ENCODE results near the gene HS6ST3. TPM values are rescaled to one million over a fixed set of nuclear protein-coding genes. Genes with fewer than 3 reads are reported as not detected.

HS6ST3 gene
- total RNA-seq, 2 donors from 2014 or later = 0.02 to 0.13 TPM

DNA sequence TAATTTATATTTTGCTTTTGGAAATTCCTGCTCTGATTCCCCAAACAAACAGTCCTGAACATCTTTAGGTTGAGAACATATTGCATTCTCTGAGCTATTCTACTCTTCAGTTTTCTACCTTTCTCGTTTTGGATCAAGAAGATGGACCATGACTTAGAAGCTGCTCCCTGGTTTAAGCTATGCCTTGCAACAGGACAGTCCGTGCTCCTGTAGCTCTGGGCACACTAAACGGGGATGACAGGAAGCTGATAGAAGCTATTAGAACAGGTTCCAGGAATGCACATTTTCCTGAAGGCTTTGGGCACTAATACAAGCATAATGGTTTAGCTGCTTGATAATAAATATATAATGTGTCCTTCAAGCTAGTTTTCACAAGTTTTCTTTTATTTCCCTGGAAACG lies 385.2 kb downstream of the HS6ST3 start:
- no peak overlapping the region for H3K27ac ChIP-seq
- intact Hi-C loops (cut with DNase I) = no loop called here
- TF ChIP-seq, protein P1, sequence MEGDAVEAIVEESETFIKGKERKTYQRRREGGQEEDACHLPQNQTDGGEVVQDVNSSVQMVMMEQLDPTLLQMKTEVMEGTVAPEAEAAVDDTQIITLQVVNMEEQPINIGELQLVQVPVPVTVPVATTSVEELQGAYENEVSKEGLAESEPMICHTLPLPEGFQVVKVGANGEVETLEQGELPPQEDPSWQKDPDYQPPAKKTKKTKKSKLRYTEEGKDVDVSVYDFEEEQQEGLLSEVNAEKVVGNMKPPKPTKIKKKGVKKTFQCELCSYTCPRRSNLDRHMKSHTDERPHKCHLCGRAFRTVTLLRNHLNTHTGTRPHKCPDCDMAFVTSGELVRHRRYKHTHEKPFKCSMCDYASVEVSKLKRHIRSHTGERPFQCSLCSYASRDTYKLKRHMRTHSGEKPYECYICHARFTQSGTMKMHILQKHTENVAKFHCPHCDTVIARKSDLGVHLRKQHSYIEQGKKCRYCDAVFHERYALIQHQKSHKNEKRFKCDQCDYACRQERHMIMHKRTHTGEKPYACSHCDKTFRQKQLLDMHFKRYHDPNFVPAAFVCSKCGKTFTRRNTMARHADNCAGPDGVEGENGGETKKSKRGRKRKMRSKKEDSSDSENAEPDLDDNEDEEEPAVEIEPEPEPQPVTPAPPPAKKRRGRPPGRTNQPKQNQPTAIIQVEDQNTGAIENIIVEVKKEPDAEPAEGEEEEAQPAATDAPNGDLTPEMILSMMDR (IDR thresholded peaks at IDR 0.05) = no peak
- H3K4me1 ChIP-seq = no peaks in the 10 kb centered on the region
- H3K9ac ChIP-seq (ENCODE audit: low read depth in 2 of 2, low read length in 2 of 2) = no peak overlapping the region
- no peak overlapping the region for H3K4me3 ChIP-seq
- H3K9me3 ChIP-seq = no peaks in the 10 kb centered on the region
- H3K27me3 ChIP-seq = no peaks in the 10 kb centered on the region
- no peaks in the 10 kb centered on the region for H3K36me3 ChIP-seq
- DNase-seq = no peak

DNA sequence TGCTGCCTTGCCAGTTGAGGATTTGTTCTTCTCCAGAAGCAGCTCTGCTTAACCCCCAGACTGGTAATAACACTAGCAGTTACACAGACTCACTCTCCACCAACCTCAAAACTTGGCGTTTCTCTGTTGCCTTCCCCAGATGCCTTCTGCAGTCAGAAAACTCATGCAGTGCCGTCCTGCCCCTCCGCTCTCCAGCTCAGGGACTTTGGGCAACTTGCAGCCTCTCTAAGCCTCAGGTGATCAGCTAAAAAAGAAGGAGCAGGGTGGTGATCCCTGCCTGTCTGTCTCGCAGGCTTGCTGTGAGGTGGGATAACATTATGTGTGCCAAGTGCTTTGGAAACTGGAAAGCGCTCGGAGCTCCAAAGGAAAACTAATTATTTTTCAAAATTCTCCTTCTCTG lies 391.6 kb downstream of the HS6ST3 start:
- no peaks in the 10 kb centered on the region for H3K4me1 ChIP-seq
- no peak for DNase-seq
- H3K36me3 ChIP-seq = no peaks in the 10 kb centered on the region
- no peak overlapping the region for H3K4me3 ChIP-seq
- intact Hi-C loops (cut with DNase I) = no loop called here
- no peaks in the 10 kb centered on the region for H3K9me3 ChIP-seq
- no peak overlapping the region for H3K27ac ChIP-seq
- no peak overlapping the region for H3K9ac ChIP-seq (ENCODE audit: low read depth in 2 of 2, low read length in 2 of 2)
- no peaks in the 10 kb centered on the region for H3K27me3 ChIP-seq
- TF ChIP-seq, protein P1 (IDR thresholded peaks at IDR 0.05) = no peak

DNA sequence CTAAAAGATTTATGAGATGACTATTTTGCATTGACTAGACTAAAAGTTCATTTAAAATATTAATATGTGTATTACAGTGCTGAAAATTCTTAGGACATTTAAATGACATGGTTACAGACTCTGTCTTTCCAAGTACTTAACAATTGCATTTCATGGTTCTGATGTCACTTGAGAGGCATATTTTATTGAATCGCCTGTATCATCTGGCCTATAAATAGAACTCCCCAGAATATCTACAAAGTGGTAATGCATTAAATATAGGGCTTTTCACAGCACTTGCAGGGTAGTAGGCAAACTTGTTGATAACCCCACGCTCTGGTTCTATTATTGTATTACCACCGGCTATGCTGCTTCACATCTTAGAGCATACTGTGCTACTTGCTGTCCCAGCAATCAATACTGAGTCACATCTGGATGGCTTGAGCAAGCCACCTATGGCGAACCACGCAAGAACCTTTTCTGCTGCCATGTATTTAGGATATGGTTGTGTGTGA lies 400.6 kb downstream of the HS6ST3 start:
- no peak for DNase-seq
- H3K27ac ChIP-seq = no peak overlapping the region

DNA sequence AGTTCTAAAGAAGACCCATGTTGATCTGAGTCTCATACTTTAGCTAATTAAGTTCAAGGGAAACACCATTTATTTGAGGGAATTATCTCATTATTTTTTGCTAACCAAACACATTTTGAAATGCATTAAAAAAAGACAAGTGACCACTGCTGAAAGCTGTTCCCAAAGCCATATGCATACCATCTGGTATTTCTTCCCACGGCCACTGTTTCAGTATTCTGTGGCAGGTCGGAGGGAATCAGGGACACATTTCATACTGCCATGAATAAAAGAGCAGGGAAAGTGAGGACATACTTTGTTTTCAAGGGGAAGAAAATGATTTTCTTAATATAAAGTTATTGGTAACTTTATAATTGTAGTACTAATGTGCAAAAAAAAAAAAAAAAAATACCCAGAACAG lies 401.2 kb downstream of the HS6ST3 start:
- H3K4me1 ChIP-seq = no peaks in the 10 kb centered on the region
- intact Hi-C loops (cut with DNase I) = no loop called here
- no peak overlapping the region for H3K9ac ChIP-seq (ENCODE audit: low read depth in 2 of 2, low read length in 2 of 2)
- H3K27me3 ChIP-seq = no peaks in the 10 kb centered on the region
- no peak overlapping the region for H3K4me3 ChIP-seq
- no peaks in the 10 kb centered on the region for H3K9me3 ChIP-seq
- H3K36me3 ChIP-seq = no peaks in the 10 kb centered on the region
- TF ChIP-seq, protein P1 (IDR thresholded peaks at IDR 0.05) = no peak
- no peak overlapping the region for H3K27ac ChIP-seq
- DNase-seq = no peak

More for the DNA sequence above, 400.6 kb downstream of the HS6ST3 start:
- Histone ChIP-seq H3K9me3 (no peaks in the 10 kb centered on the region), H3K9ac (ENCODE audit: low read depth in 2 of 2, low read length in 2 of 2) (no peak overlapping the region), H3K4me1 (no peaks in the 10 kb centered on the region), H3K4me3 (no peak overlapping the region), H3K36me3 (no peaks in the 10 kb centered on the region), H3K27me3 (no peaks in the 10 kb centered on the region)
- TF ChIP-seq, protein P1 (IDR thresholded peaks at IDR 0.05) = no peak
- intact Hi-C loops (cut with DNase I) = no loop called here

DNA sequence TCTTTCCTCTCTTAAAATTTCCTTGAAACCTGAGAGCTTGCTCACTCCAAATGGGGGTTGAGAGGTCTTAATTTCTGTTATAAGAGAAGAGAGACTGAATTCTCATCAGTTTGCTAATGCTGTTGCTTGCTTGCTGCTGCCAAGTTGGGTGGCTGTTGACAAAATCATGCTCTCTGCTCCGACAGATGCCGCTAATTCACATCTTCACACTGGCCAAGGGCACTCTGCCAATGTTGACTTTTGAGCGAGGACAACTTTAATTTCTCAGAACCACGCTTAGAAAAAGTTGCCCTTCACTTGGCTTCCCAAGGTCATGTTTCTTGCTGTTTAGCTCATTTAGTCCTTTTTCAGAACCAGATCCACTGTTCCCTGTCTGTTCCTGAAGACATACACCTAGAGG lies 402.9 kb downstream of the HS6ST3 start:
- TF ChIP-seq, protein P1 (IDR thresholded peaks at IDR 0.05) = no peak
- no peak overlapping the region for H3K27ac ChIP-seq
- no peaks in the 10 kb centered on the region for H3K36me3 ChIP-seq
- intact Hi-C loops (cut with DNase I) = no loop called here
- no peak for DNase-seq
- no peaks in the 10 kb centered on the region for H3K27me3 ChIP-seq
- H3K9me3 ChIP-seq = no peaks in the 10 kb centered on the region
- H3K4me1 ChIP-seq = no peaks in the 10 kb centered on the region
- H3K9ac ChIP-seq (ENCODE audit: low read depth in 2 of 2, low read length in 2 of 2) = no peak overlapping the region
- no peak overlapping the region for H3K4me3 ChIP-seq

Measured in colonic mucosa (tissue), 4 donors.